ENCODE data around the gene PRKRIP1.
"Not testable (repeated sequence)": the region's sequence is repeated elsewhere in the genome, so short reads cannot be mapped to it uniquely, and the experiment has no call there.

Gene PRKRIP1

DNA sequence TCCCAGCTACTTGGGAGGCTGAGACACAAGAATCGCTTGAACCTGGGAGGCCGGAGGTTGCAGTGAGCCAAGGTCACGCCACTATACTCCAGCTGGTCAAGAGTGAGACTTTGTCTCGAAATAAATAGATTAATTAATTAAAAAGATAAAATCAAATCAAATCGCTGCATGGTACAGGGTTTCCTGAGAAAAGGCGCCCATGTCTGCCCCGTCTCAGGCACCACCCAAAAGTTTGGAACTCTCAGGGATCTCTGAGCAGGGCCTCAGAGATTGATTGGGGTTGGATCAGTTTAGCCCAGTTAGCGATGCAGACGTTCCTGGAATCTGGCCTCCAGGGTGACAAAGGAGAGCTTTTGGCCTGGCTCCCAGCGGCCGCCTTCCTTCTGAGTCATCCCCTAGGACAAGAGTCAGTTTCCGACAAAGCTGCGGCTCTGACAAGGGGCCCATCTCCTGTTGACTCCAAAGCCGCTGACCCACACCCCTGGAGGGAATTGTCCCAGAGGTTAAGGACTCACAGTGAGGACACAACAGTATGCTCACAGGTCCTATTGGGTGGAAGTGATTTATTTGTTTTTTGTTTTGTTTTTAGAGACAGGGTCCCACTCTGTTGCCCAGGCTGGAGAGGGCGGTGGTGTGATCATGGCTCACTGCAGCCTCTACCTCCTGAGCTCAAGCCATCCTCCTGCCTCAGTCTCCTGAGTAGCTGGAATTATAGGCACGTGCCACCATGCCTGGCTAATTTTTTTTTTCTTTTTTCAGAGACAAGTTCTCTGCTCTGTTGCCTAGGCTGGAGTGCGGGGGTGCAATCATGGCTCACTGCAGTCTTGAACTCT is 44.0 kb downstream of the PRKRIP1 start:
- Histone ChIP-seq H3K27ac (ENCODE audit: low read depth, low read length) (no peak overlapping the region), H3K9ac (ENCODE audit: low read length) (no peak overlapping the region), H3K4me1 (ENCODE audit: control insufficient read depth, insufficient read depth, low read length) (no peaks in the 10 kb centered on the region), H3K4me3 (ENCODE audit: low read length) (no peak overlapping the region), H3K27me3 (ENCODE audit: control insufficient read depth, insufficient read depth, low read length) (no peaks in the 10 kb centered on the region), H3K36me3 (ENCODE audit: control insufficient read depth, insufficient read depth, low read length) (no peaks in the 10 kb centered on the region)

DNA sequence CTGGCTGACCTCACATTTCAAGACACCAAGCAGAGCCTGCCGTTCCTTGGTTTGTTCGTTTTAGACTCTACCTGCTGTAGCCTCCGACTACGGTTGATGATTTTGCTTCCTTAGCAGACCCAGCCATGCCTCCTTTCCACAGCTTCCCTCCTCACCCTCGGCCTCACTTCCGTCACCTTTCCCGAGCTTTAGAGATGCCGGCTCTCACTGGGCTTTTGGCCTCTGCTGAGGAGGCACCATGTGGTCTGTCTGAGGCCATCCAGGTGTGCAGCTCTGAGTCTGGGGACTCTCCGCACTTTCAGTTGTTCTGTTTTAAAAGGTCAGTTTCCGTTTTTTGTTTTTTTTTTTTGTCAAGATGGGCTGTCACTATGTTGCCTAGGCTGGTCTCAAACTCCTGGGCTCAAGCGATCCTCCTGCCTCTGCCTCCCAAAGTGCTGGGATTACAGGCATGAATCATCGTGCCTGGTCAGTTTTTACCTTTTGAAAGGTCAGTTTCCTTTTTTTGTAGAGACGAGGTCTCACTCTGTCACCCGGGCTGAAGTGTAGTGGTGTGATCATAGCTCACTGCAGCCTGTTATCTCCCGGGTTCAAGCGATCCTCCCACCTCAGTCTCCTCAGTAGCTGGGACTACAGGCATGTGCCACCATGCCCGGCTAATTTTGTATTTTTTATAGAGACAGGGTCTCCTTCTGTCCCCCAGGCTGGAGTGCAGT is 49.0 kb downstream of the PRKRIP1 start:
- no peaks in the 10 kb centered on the region for H3K36me3 ChIP-seq (ENCODE audit: control insufficient read depth, insufficient read depth, low read length)
- H3K27ac ChIP-seq (ENCODE audit: low read depth, low read length): no peak overlapping the region
- H3K9ac ChIP-seq (ENCODE audit: low read length): no peak overlapping the region
- no peaks in the 10 kb centered on the region for H3K4me1 ChIP-seq (ENCODE audit: control insufficient read depth, insufficient read depth, low read length)
- no peak overlapping the region for H3K4me3 ChIP-seq (ENCODE audit: low read length)
- H3K27me3 ChIP-seq (ENCODE audit: control insufficient read depth, insufficient read depth, low read length): no peaks in the 10 kb centered on the region

DNA sequence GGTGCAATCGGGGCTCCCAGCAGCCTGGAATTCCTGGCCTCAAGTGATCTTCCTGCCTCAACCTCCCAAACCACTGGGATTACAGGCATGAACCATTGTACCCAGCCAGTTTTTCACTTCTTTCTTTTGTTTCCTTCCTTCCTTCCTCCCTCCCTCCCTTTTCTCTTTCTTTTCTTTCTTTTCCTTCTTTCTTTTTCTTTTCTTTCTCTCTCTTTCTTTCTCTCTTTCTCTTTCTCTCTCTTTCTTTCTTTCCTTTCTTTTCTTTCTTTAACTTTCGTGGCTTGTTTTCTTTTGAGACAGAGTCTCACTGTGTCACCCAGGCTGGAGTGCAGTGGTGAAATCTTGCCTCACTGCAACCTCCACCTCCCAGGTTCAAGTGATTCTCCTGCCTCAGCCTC is 49.5 kb downstream of the PRKRIP1 start:
- Histone ChIP-seq H3K4me3 (ENCODE audit: low read length) (no peak overlapping the region), H3K36me3 (ENCODE audit: control insufficient read depth, insufficient read depth, low read length) (no peaks in the 10 kb centered on the region), H3K27ac (ENCODE audit: low read depth, low read length) (no peak overlapping the region), H3K27me3 (ENCODE audit: control insufficient read depth, insufficient read depth, low read length) (no peaks in the 10 kb centered on the region), H3K4me1 (ENCODE audit: control insufficient read depth, insufficient read depth, low read length) (no peaks in the 10 kb centered on the region), H3K9ac (ENCODE audit: low read length) (no peak overlapping the region)

DNA sequence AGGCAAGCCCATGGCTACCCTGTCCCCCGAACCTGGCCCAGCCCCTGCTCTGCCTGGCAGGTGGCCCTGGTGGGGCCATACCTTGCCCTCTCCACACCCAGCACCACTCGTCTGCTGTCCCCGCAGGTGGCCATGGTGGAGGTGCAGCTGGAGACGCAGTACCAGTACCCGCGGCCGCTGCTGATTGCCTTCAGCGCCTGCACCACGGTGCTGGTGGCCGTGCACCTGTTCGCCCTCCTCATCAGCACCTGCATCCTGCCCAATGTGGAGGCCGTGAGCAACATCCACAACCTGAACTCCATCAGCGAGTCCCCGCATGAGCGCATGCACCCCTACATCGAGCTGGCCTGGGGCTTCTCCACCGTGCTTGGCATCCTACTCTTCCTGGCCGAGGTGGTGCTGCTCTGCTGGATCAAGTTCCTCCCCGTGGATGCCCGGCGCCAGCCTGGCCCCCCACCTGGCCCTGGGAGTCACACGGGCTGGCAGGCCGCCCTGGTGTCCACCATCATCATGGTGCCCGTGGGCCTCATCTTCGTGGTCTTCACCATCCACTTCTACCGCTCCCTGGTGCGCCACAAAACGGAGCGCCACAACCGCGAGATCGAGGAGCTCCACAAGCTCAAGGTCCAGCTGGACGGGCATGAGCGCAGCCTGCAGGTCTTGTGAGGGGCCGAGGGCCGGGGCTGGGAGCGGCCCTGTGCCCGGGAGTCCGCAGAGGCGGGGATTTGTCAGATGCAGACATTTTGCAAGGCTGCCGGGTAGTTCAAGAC is 50.4 kb downstream of the PRKRIP1 start:
- H3K4me1 ChIP-seq (ENCODE audit: control insufficient read depth, insufficient read depth, low read length): no peaks in the 10 kb centered on the region
- H3K27me3 ChIP-seq (ENCODE audit: control insufficient read depth, insufficient read depth, low read length): no peaks in the 10 kb centered on the region
- no peaks in the 10 kb centered on the region for H3K36me3 ChIP-seq (ENCODE audit: control insufficient read depth, insufficient read depth, low read length)
- no peak overlapping the region for H3K27ac ChIP-seq (ENCODE audit: low read depth, low read length)
- H3K9ac ChIP-seq (ENCODE audit: low read length): no peak overlapping the region
- no peak overlapping the region for H3K4me3 ChIP-seq (ENCODE audit: low read length)

DNA sequence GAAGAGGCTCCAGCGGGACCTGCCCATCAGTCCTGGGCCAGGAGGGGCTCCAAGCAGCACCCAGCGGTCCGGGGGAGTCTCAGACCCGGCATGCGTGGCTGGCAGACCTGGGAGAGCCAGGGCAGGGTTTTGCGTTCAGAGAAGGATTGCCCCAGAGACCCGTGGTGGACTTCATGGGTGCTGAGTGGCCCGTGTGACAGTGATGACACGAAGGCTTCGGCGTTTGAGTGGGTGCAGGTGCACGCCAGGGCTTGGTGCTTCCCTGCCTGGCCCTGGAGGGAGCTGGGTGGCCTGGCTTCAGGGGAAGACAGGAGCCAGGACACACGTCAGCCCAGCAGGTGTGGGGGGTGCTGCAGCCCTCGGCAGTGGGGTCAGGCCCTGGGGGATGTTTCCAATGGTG is 51.1 kb downstream of the PRKRIP1 start:
- no peaks in the 10 kb centered on the region for H3K27me3 ChIP-seq (ENCODE audit: control insufficient read depth, insufficient read depth, low read length)
- no peaks in the 10 kb centered on the region for H3K36me3 ChIP-seq (ENCODE audit: control insufficient read depth, insufficient read depth, low read length)
- no peak overlapping the region for H3K9ac ChIP-seq (ENCODE audit: low read length)
- no peaks in the 10 kb centered on the region for H3K4me1 ChIP-seq (ENCODE audit: control insufficient read depth, insufficient read depth, low read length)
- no peak overlapping the region for H3K4me3 ChIP-seq (ENCODE audit: low read length)
- no peak overlapping the region for H3K27ac ChIP-seq (ENCODE audit: low read depth, low read length)

DNA sequence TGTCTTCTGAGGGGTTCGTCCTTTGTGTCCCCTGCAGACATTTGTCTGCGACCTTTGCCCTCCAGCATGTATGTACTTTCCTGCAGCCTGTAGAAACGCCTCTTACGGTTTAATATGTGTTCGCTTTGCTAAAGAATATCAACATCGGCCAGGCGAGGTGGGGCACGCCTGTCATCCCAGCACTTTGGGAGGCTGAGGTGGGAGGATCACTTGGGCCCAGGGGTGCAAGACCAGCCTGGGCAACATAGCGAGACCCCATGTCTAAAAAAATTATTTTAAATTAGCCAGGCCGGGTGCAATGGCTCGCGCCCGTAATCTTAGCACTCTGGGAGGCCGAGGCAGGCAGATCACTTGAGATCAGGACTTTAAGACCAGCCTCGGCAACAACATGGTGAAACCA is 53.0 kb downstream of the PRKRIP1 start:
- Histone ChIP-seq H3K27ac (ENCODE audit: low read depth, low read length) (no peak overlapping the region), H3K4me1 (ENCODE audit: control insufficient read depth, insufficient read depth, low read length) (no peaks in the 10 kb centered on the region), H3K9ac (ENCODE audit: low read length) (no peak overlapping the region), H3K27me3 (ENCODE audit: control insufficient read depth, insufficient read depth, low read length) (no peaks in the 10 kb centered on the region), H3K4me3 (ENCODE audit: low read length) (no peak overlapping the region), H3K36me3 (ENCODE audit: control insufficient read depth, insufficient read depth, low read length) (no peaks in the 10 kb centered on the region)

DNA sequence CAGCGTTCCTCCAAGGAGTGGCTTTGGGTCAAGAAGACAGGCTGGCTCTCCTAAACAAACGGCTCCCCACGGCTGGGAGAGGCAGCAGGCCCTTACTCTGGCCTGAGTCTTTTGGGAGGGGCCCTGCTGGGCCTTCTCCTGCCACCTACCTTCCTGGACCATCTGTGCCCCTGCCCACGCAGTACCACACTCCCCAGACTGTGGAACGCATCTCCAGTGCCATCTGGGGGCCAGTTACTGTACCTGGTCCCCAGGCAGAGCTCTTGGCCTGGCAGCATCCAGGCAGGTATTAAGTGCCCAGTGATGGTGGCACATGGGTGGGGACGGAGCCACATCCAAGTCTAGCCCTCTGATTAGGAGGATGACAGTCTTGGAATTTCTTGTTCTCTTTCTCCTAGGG is 54.1 kb downstream of the PRKRIP1 start:
- H3K9ac ChIP-seq (ENCODE audit: low read length): no peak overlapping the region
- no peaks in the 10 kb centered on the region for H3K36me3 ChIP-seq (ENCODE audit: control insufficient read depth, insufficient read depth, low read length)
- no peaks in the 10 kb centered on the region for H3K27me3 ChIP-seq (ENCODE audit: control insufficient read depth, insufficient read depth, low read length)
- no peaks in the 10 kb centered on the region for H3K4me1 ChIP-seq (ENCODE audit: control insufficient read depth, insufficient read depth, low read length)
- no peak overlapping the region for H3K4me3 ChIP-seq (ENCODE audit: low read length)
- no peak overlapping the region for H3K27ac ChIP-seq (ENCODE audit: low read depth, low read length)

DNA sequence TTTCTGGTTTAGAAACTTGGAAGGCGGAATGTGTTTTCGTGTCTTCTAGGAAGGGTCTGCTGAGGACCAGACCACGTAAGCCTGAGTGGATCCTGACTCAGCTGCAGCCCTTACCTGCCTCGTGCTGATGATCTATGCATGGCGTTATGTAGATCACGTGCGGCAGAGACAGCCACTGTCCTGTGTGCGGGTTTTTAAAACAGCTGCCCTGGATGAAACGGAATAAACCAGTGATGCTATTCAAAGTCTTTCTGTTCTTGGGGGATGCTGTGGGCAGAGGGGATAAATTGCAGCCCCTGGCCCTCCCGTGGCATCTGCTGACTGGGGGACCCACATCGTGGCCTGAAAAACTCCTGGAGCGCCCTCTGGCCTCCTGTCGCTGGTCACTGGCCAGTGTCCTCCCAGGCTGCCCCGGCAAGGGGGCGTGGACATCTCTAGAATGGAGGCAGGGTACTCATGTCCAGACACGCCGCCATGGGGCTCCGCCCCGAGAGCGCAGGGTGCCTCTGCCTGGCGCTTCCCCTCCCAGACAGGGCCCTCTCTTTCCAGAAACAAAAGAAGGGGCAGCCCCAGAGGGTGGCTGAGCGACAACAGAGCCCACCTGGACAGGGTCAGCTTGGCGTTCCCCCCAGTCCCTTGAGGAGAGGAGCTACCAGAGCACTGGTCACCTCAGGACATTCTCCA is 55.4 kb downstream of the PRKRIP1 start:
- no peaks in the 10 kb centered on the region for H3K4me1 ChIP-seq (ENCODE audit: control insufficient read depth, insufficient read depth, low read length)
- H3K27ac ChIP-seq (ENCODE audit: low read depth, low read length): no peak overlapping the region
- H3K36me3 ChIP-seq (ENCODE audit: control insufficient read depth, insufficient read depth, low read length): no peaks in the 10 kb centered on the region
- H3K9ac ChIP-seq (ENCODE audit: low read length): no peak overlapping the region
- H3K27me3 ChIP-seq (ENCODE audit: control insufficient read depth, insufficient read depth, low read length): no peaks in the 10 kb centered on the region
- no peak overlapping the region for H3K4me3 ChIP-seq (ENCODE audit: low read length)

DNA sequence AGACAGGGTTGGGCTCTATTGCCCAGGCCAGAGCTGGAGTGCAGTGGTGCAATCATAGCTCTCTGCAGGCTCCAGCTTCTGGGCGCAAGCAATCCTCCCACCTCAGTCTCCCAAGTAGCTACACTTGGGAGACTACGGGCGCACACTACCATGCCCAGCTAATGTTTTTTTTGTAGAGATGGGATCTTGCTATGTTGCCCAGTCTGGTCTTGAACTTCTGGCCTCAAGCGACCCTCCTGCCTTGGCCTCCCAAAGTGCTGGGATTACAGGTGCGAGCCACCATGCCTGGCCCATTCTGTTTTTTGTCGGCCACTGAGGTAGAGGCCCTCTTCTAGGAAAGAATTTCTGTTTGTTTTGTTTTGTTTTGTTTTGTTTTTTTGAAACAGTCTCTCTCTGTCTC is 56.3 kb downstream of the PRKRIP1 start:
- no peak overlapping the region for H3K27ac ChIP-seq (ENCODE audit: low read depth, low read length)
- H3K36me3 ChIP-seq (ENCODE audit: control insufficient read depth, insufficient read depth, low read length): peaks cover 5% of the 10 kb centered on the region
- H3K4me1 ChIP-seq (ENCODE audit: control insufficient read depth, insufficient read depth, low read length): no peaks in the 10 kb centered on the region
- H3K9ac ChIP-seq (ENCODE audit: low read length): no peak overlapping the region
- no peak overlapping the region for H3K4me3 ChIP-seq (ENCODE audit: low read length)
- H3K27me3 ChIP-seq (ENCODE audit: control insufficient read depth, insufficient read depth, low read length): no peaks in the 10 kb centered on the region

DNA sequence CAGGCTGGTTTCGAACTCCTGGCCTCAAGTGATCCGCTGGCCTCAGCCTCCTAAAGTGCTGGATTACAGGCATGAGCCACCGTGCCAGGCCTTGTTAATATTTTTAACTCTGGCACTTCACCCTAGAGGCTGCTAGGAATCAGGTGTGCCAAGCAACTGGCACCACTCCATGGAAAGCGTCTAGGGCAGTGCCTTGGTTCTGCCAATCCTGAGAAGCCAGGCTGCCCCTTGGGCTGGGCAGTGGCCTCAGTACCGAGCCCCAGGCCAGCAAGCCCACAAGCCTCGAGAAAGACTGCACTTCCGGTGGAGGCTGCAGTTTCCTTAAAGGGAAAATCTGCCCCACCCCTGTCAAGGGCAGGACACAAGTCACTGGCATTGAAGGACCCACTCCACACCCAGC is 57.2 kb downstream of the PRKRIP1 start:
- H3K4me3 ChIP-seq (ENCODE audit: low read length): no peak overlapping the region
- H3K4me1 ChIP-seq (ENCODE audit: control insufficient read depth, insufficient read depth, low read length): no peaks in the 10 kb centered on the region
- H3K27me3 ChIP-seq (ENCODE audit: control insufficient read depth, insufficient read depth, low read length): no peaks in the 10 kb centered on the region
- no peak overlapping the region for H3K27ac ChIP-seq (ENCODE audit: low read depth, low read length)
- peaks cover 12% of the 10 kb centered on the region for H3K36me3 ChIP-seq (ENCODE audit: control insufficient read depth, insufficient read depth, low read length)
- H3K9ac ChIP-seq (ENCODE audit: low read length): no peak overlapping the region

DNA sequence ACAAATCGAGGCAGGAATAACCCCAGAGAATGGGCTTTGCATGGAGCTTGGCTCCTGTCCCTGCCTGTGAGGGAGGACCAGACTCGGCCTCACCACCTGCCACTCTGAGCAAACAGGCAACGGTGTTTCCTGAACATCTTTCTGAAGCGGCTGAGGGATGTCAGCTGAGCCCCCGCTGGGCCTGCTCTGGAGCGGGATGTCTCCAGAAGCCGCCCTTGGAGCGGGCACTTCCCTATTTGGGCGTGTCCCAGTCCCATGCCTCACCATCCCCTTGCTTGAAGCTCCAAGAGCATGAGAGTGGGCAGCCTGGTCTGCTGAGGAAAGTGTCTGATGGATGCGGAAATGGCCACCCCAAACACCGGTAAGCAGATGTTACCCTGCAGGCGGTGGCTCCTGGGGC is 58.3 kb downstream of the PRKRIP1 start:
- Histone ChIP-seq H3K4me1 (ENCODE audit: control insufficient read depth, insufficient read depth, low read length) (no peaks in the 10 kb centered on the region), H3K36me3 (ENCODE audit: control insufficient read depth, insufficient read depth, low read length) (peaks cover 12% of the 10 kb centered on the region), H3K27ac (ENCODE audit: low read depth, low read length) (no peak overlapping the region), H3K4me3 (ENCODE audit: low read length) (no peak overlapping the region), H3K27me3 (ENCODE audit: control insufficient read depth, insufficient read depth, low read length) (no peaks in the 10 kb centered on the region), H3K9ac (ENCODE audit: low read length) (no peak overlapping the region)

DNA sequence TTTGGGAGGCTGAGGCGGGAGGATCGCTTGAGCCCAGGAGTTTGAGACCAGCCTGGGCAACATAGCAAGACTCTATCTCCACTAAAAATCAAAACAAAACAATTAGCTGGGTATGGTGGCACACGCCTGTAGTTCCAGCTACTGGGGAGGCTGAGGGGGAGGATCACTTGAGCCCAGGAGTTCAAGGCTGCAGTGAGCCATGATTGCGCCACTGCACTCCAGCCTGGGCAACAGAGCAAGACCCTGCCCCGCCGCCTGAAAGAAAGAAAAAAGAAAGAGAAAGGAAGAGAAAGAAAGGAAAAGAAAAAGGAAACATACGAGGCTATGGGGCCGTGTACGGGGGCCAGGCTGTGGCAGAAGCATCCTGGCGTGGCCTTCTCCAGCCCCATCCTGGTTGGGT is 58.8 kb downstream of the PRKRIP1 start:
- H3K36me3 ChIP-seq (ENCODE audit: control insufficient read depth, insufficient read depth, low read length): peaks cover 12% of the 10 kb centered on the region
- H3K4me1 ChIP-seq (ENCODE audit: control insufficient read depth, insufficient read depth, low read length); H3K27me3 ChIP-seq (ENCODE audit: control insufficient read depth, insufficient read depth, low read length); H3K9ac ChIP-seq (ENCODE audit: low read length); H3K4me3 ChIP-seq (ENCODE audit: low read length); H3K27ac ChIP-seq (ENCODE audit: low read depth, low read length): not testable (repeated sequence)

Data from rectal smooth muscle tissue (tissue), 1 donor.